ENCODE results near the gene KRTAP6-1.

KRTAP6-1 gene

DNA sequence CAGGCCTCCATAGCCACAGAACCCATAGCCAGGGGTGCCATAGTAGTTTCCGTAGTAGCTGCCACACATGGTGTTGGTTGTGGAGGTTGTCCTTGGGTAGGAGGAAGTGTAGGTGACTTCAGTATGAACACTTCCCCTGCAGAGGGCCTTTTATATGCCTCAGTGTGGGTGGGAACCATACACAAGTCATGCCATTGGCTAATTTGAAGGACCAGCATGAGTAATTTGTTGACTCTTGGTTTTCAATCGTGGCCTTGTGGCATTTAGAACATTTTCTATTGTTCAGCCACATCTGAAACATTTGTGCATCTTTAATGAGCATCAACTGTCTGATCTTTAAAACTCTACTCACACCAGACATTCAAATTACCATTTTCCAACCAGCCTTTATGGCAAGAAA is at the start of gene KRTAP6-1:
KRTAP6-1 (minus strand) TSS at position 95 of the 400 bp plus-strand sequence; CDS start at position 69, 26 bp downstream.
- no peak for DNase-seq

DNA sequence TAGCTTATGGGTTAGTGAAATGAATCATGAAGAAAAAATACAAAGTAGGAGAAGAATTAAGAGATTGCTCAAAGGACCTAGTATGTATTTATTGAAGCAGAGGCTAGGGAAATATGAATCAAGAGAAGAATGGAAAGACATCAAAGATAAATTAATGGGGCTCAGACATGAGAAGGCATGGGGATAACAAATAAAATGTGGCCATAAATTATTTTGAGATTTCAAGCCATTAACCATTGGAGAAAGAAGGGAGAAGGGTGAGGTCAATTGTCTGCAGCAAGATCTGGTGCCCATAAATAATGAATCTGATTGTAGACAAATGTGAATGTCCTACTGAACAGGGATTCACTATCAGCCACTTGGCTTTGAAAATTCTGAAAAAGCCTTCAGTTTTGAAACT is 39.2 kb upstream of the KRTAP6-1 start:
- DNase-seq: no peak

DNA sequence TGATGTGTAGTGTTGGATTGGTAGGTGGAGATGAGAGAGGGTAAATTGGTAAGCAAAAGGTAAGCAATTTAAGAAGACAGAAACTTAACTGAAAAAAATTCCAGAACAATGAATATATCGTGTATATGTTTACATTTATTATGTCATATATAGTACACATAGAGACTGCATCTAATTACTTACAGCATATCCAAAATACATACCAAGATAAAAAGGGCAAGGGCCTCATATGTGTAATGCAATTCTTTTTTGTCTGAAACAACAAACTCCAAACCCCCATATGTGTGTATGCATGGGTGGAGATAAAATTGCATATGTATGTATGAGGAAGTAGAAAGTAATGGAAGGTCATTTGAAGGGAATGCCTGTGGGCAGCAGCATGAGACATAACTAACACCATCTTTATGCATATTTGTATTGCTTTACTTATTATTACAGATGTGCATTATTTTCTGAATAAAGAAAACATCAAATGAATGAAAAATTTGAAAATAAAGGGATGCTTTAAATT is 33.2 kb upstream of the KRTAP6-1 start:
- no peak for DNase-seq

- DNase-seq: no peak
Measured at GRCh38 chr21:30642564-30642963, 28.8 kb upstream of the KRTAP6-1 start, which contains the start of gene KRTAP20-3. Gene KRTAP20-3, plus strand, starts transcription at chr21:30642864.

- DNase-seq: no peak
Measured at GRCh38 chr21:30638686-30639085, 25.0 kb upstream of the KRTAP6-1 start.

DNA sequence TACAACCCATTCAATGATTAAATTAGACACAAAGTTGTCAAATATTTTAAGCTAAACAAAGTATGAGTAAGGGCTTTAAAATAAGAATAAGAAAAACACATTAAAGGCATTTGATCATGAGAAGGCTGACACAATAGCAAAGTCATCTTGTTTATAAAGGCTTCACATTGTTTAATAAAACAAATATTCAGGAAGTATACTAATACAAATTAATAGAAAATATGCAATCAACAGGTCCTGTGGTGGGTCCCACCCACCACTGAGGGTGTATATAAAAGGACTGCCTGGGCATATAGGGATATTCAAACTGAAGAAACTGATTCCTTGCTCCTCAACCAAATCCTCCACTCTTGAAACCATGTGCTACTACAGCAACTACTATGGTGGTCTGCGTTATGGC is 21.2 kb upstream of the KRTAP6-1 start, which contains the start of gene KRTAP20-2:
KRTAP20-2 (plus strand) TSS at position 301 of the 400 bp plus-strand sequence; CDS start at position 359, 58 bp downstream.
- no peak for DNase-seq

DNA sequence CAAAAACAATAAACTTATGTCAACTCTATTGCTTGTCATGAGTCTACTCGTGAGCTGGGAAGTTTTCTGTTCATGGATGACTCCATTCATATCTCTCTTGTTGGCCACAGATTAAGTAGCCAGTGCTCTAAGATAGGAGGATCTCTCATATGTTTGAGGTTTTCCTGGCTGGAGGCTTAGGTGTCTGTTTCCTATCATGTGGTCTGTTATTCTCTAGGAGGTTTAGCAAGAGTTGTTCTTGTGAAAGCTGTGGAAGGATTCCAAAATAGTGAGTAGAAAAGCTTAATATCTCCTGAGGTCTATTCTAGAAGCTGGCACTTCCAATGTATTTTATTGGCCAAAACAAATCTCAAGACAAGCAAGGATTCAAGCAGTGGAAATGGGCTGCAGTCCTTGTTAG is 15.5 kb upstream of the KRTAP6-1 start:
- DNase-seq: no peak

DNA sequence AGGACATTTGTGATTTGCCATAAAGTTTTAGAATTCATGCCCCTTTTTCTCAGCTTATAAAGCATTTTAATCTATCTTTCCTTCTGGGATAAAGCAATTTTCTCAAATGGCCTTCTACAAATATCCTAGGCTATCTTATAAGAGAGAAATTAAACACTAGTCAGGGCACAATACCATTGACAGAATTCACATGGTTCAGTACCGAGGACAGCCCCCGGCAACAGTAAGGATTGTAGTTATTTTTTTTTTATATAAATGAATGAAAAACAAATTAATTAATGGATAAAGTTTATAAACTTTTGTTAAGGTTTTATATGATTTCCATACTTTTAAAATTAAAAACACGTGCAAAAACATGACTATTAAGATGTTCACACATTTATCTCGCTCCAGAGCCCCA is 14.4 kb upstream of the KRTAP6-1 start:
- no peak for DNase-seq

GRCh38 chr21:30625449-30626165 is 11.9 kb upstream of the KRTAP6-1 start:
- no peak for DNase-seq

- no peak for DNase-seq
Measured at GRCh38 chr21:30623362-30623761, 9.6 kb upstream of the KRTAP6-1 start.

DNA sequence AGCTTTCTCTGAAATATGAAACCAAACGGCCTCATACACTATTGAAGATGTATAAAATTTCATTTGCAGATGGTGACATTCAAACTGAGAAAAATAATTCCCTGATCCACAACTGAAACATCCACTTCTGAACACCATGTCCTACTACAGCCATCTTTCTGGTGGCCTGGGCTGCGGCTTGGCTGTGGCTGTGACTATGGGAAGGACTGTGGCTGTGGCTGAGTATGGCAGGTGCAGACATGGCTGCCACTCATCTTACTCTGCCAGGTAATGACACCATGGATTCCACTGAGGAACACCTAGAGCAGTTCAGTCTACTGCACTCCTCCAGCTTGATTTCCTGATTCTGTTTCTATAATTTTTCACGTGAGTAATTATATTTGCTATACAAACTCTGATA is 6.8 kb upstream of the KRTAP6-1 start, which contains the start of gene KRTAP20-4:
KRTAP20-4 (plus strand) TSS at position 106 of the 400 bp plus-strand sequence.
- no peak for DNase-seq

DNA sequence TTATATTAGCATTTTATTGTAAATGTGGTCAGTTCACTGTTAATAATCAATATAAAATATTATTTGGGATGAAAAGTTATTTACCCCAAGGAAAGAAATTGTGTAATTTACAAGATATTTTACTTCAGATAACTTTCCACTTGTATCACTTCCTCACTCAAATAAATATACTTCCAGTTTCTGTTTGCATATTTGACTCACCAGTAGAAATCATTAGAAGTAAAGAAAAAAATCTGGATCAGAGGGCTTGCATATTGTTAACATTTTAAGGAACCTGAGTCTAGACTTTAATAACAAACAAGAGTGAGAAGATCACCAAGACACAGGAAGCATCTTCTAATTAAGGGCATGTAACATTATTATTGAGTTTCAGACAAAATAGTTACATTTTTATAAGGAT is 6.3 kb upstream of the KRTAP6-1 start:
- no peak for DNase-seq

DNA sequence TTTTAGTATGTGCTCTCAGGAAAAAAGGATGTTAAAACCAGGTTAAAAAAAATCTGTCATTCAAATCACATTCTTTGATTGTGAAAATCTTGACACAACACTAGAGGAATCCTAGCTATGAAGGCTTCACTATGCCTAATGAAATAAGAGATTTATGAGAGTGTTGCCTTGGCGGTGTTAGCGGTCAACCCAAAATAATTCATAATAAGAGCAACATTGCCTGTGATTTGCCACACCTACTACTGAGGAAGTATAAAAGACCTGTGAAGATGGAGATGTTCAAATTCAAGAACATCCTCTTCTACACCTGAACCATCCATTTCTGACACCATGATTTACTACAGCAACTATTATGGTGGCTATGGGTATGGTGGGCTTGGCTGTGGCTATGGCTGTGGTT is 2.4 kb upstream of the KRTAP6-1 start, which contains the start of gene KRTAP20-1:
KRTAP20-1 (plus strand) TSS at position 301 of the 400 bp plus-strand sequence; CDS start at position 331, 30 bp downstream.
- no peak for DNase-seq

GRCh38 chr21:30615199-30615598 is 1.5 kb upstream of the KRTAP6-1 start:
- DNase-seq: no peak

DNA sequence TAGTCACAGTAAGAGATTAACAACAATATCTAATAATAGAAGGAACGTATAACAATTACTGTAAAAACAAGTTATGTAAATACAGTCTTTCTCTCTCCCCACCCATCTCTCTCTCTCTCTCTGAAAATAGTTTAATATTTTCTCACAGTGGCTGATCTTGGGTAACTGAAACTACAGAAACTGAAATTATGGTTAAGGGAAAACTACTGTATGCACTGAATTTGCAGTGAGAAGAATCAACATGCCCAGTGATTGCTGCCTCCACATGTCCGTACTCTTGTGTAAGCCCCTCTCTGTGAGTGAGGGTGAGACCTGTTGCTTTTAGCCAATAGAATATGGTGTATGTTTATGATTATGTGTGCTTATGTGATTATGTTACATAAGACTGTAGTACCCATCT is 1.6 kb downstream of the KRTAP6-1 start:
- DNase-seq: no peak

DNA sequence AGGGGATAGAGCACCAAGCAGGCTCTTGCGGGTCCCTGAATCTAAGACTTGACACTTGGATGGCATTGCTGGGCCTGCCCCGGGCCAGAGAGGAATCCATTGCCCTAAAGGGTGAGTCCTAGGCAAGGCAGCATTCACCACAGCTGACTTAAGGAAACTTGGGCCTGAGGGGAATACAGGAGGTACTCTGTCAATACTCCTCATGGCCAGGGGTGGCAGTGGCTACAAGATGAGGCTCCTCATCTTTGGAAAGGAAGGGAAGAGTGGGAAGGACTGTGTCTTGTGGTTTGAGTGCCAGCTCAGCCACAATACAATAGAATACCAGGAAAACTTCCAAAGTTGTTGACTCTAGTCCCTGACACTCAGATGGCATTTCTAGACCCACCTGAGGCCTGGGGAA is 7.8 kb downstream of the KRTAP6-1 start:
- no peak for DNase-seq

GRCh38 chr21:30600787-30601186 is 12.9 kb downstream of the KRTAP6-1 start, which contains the start of gene KRTAP22-1:
Gene KRTAP22-1, plus strand, starts transcription at chr21:30601087.
- DNase-seq: no peak

DNA sequence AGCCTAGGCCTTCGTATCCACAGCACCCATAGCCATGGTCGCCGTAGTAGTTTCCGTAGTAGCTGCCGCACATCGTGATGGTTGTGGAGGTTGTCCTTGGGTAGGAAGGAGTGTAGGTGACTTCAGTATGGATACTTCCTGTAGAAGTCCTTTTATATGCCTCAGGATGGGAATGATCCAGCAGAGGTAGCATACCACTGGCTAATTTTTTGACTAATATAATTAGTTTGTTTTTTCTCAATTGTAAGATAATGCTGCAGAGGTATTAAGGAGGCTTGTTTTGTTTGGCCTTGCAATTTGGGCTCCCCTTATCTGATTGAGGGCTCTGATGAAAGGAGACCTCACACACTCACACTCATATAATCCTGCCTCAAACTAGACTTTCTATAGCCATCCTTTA is 14.9 kb downstream of the KRTAP6-1 start, which contains the start of gene KRTAP6-2:
KRTAP6-2 (minus strand) TSS at position 101 of the 400 bp plus-strand sequence; CDS start at position 73, 28 bp downstream.
- DNase-seq: no peak

DNA sequence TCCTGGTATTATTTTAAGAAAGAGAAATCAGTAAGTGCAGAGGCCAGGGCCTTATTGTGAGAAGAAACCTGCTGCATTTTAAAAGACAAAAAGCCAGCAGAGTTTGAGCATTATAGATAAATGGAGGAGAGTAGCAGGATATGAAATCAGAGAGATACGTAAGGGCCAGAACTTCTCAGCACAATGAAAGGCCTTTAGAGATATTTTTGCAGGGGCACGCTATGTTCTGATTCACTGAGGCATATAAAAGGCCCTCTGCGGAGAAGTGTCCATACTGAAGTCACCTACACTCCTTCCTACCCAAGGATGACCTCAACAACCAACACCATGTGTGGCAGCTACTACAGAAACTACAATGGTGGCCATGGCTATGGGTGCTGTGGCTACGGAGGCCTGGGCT is 21.6 kb downstream of the KRTAP6-1 start, which contains the start of gene KRTAP6-3:
KRTAP6-3 (plus strand) TSS at position 301 of the 400 bp plus-strand sequence; CDS start at position 307, 6 bp downstream.
- no peak for DNase-seq

DNA sequence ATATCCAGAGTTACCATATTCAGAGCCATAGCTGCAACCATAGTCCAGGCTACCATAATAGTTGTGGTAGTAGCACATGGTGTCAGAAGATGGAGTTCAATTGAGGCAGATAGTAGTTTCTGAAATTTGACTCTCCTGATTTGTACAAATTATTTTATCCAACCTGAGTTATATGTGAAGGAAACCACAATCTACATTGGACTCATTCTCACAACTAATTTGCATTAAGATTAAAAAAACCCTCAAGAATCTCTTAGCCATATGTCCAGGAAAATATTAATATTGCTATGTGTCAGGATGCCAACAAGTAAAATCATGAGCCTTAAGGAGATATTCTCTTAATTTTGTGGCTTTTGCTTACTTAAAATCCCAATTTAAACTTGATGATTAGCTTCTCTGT is 23.4 kb downstream of the KRTAP6-1 start, which contains the start of gene KRTAP22-2:
KRTAP22-2 (minus strand) TSS at position 101 of the 400 bp plus-strand sequence.
- no peak for DNase-seq

- no peak for DNase-seq
Measured at GRCh38 chr21:30582870-30583269, 30.9 kb downstream of the KRTAP6-1 start.

- no peak for DNase-seq
Measured at GRCh38 chr21:30580132-30580531, 33.6 kb downstream of the KRTAP6-1 start.

DNA sequence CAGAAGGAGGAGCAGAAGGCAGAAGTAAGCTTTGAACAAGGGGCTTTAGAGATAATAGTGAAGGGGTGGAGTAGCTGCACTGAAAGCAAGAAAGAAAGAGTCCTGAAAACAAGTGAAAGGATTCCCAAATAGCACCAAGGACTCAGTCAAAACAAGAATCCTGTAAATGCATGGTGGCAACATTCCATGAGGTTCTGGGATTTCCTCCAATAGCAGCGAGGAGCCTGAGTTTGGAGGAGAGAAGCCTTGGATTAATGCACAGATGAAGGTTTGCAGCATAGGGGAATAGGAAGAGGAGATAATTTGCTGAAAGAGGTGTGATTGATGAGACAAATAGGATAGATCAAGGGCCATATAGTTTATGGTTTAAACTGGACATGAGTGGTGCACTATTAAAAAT is 34.4 kb downstream of the KRTAP6-1 start:
- DNase-seq: no peak

GRCh38 chr21:30577766-30578165 is 36.0 kb downstream of the KRTAP6-1 start:
- DNase-seq: no peak
